Measurements from ENCODE around the gene ANP32E. TPM values are rescaled to one million over a fixed set of nuclear protein-coding genes. Genes with fewer than 3 reads are reported as not detected.

ANP32E gene
- polyA plus RNA-seq, 2 donors: 14.5 to 16.9 TPM

- H3K4me1 ChIP-seq (ENCODE audit: control insufficient read depth in 2 of 2, insufficient read depth in 2 of 2, low read length in 1 of 2): peaks cover 0 to 7% of the 10 kb centered on the region in 2 donors
- H3K27ac ChIP-seq (ENCODE audit: low read depth in 2 of 2, low read length in 1 of 2): peak overlapping the region in 1 of 2 donors; percentile 85
- H3K27me3 ChIP-seq (ENCODE audit: control insufficient read depth in 1 of 2, insufficient read depth in 2 of 2, low read length in 2 of 2): no peaks in the 10 kb centered on the region
- no peaks in the 10 kb centered on the region for H3K9me3 ChIP-seq (ENCODE audit: control insufficient read depth in 2 of 2, insufficient read depth in 1 of 2, low read depth in 1 of 2, low read length in 1 of 2)
- peak overlapping the region; percentile 79 to 97 for H3K4me3 ChIP-seq (ENCODE audit: low read depth in 1 of 2, low read length in 2 of 2)
- peaks cover 11 to 16% of the 10 kb centered on the region in 2 donors for H3K36me3 ChIP-seq (ENCODE audit: control insufficient read depth in 2 of 2, insufficient read depth in 2 of 2, low read length in 1 of 2)
- WGBS, 2 donors: 35 to 40% methylated on average over 10 of the region's 10 CpGs
These were observed 33.5 kb upstream of the ANP32E start for GRCh38 chr1:150269451-150269850.

GRCh38 chr1:150268705-150269403, 32.9 kb upstream of the ANP32E start, which contains the start of gene APH1A:
Gene APH1A (minus strand): TSS chr1:150269016. CDS start chr1:150268810, 206 bp downstream.
- Histone ChIP-seq H3K9me3 (ENCODE audit: control insufficient read depth in 2 of 2, insufficient read depth in 1 of 2, low read depth in 1 of 2, low read length in 1 of 2) (no peaks in the 10 kb centered on the region), H3K27me3 (ENCODE audit: control insufficient read depth in 1 of 2, insufficient read depth in 2 of 2, low read length in 2 of 2) (no peaks in the 10 kb centered on the region), H3K36me3 (ENCODE audit: control insufficient read depth in 2 of 2, insufficient read depth in 2 of 2, low read length in 1 of 2) (peaks cover 11 to 17% of the 10 kb centered on the region in 2 donors), H3K4me1 (ENCODE audit: control insufficient read depth in 2 of 2, insufficient read depth in 2 of 2, low read length in 1 of 2) (peaks cover 0 to 7% of the 10 kb centered on the region in 2 donors), H3K27ac (ENCODE audit: low read depth in 2 of 2, low read length in 1 of 2) (peak within 1 kb of the TSS; percentile 85 to 92), H3K4me3 (ENCODE audit: low read depth in 1 of 2, low read length in 2 of 2) (peak within 1 kb of the TSS; percentile 79 to 97)
- 0 to 1% methylated on average over 48 to 49 of the region's 49 CpGs for WGBS, 2 donors

GRCh38 chr1:150268340-150268704, 32.4 kb upstream of the ANP32E start:
- 0 to 1% methylated on average over 21 of the region's 21 CpGs for WGBS, 2 donors
- peaks cover 0 to 7% of the 10 kb centered on the region in 2 donors for H3K4me1 ChIP-seq (ENCODE audit: control insufficient read depth in 2 of 2, insufficient read depth in 2 of 2, low read length in 1 of 2)
- H3K27me3 ChIP-seq (ENCODE audit: control insufficient read depth in 1 of 2, insufficient read depth in 2 of 2, low read length in 2 of 2): no peaks in the 10 kb centered on the region
- peaks cover 11 to 17% of the 10 kb centered on the region in 2 donors for H3K36me3 ChIP-seq (ENCODE audit: control insufficient read depth in 2 of 2, insufficient read depth in 2 of 2, low read length in 1 of 2)
- peak overlapping the region; percentile 85 to 92 for H3K27ac ChIP-seq (ENCODE audit: low read depth in 2 of 2, low read length in 1 of 2)
- H3K4me3 ChIP-seq (ENCODE audit: low read depth in 1 of 2, low read length in 2 of 2): peak overlapping the region; percentile 79 to 97
- H3K9me3 ChIP-seq (ENCODE audit: control insufficient read depth in 2 of 2, insufficient read depth in 1 of 2, low read depth in 1 of 2, low read length in 1 of 2): no peaks in the 10 kb centered on the region

- H3K4me1 ChIP-seq (ENCODE audit: control insufficient read depth in 2 of 2, insufficient read depth in 2 of 2, low read length in 1 of 2): peaks cover 0 to 7% of the 10 kb centered on the region in 2 donors
- H3K27me3 ChIP-seq (ENCODE audit: control insufficient read depth in 1 of 2, insufficient read depth in 2 of 2, low read length in 2 of 2): no peaks in the 10 kb centered on the region
- peak overlapping the region in 1 of 2 donors; percentile 92 for H3K27ac ChIP-seq (ENCODE audit: low read depth in 2 of 2, low read length in 1 of 2)
- peak overlapping the region; percentile 79 to 97 for H3K4me3 ChIP-seq (ENCODE audit: low read depth in 1 of 2, low read length in 2 of 2)
- H3K36me3 ChIP-seq (ENCODE audit: control insufficient read depth in 2 of 2, insufficient read depth in 2 of 2, low read length in 1 of 2): peaks cover 11 to 17% of the 10 kb centered on the region in 2 donors
- no peaks in the 10 kb centered on the region for H3K9me3 ChIP-seq (ENCODE audit: control insufficient read depth in 2 of 2, insufficient read depth in 1 of 2, low read depth in 1 of 2, low read length in 1 of 2)
- 26 to 30% methylated on average over 6 of the region's 6 CpGs for WGBS, 2 donors
These were observed 32.0 kb upstream of the ANP32E start for GRCh38 chr1:150267896-150268295.

- no peaks in the 10 kb centered on the region for H3K27me3 ChIP-seq (ENCODE audit: control insufficient read depth in 1 of 2, insufficient read depth in 2 of 2, low read length in 2 of 2)
- no peak overlapping the region for H3K4me3 ChIP-seq (ENCODE audit: low read depth in 1 of 2, low read length in 2 of 2)
- H3K9me3 ChIP-seq (ENCODE audit: control insufficient read depth in 2 of 2, insufficient read depth in 1 of 2, low read depth in 1 of 2, low read length in 1 of 2): no peaks in the 10 kb centered on the region
- 82 to 88% methylated on average over 6 of the region's 6 CpGs for WGBS, 2 donors
- peaks cover 3 to 7% of the 10 kb centered on the region in 2 donors for H3K4me1 ChIP-seq (ENCODE audit: control insufficient read depth in 2 of 2, insufficient read depth in 2 of 2, low read length in 1 of 2)
- peaks cover 11 to 17% of the 10 kb centered on the region in 2 donors for H3K36me3 ChIP-seq (ENCODE audit: control insufficient read depth in 2 of 2, insufficient read depth in 2 of 2, low read length in 1 of 2)
- no peak overlapping the region for H3K27ac ChIP-seq (ENCODE audit: low read depth in 2 of 2, low read length in 1 of 2)
These were observed 27.6 kb upstream of the ANP32E start for GRCh38 chr1:150263549-150263948.

- Histone ChIP-seq H3K4me1 (ENCODE audit: control insufficient read depth in 2 of 2, insufficient read depth in 2 of 2, low read length in 1 of 2) (peaks cover 3% of the 10 kb centered on the region in 2 donors), H3K4me3 (ENCODE audit: low read depth in 1 of 2, low read length in 2 of 2) (no peak overlapping the region), H3K27ac (ENCODE audit: low read depth in 2 of 2, low read length in 1 of 2) (peak overlapping the region in 1 of 2 donors; percentile 59)
These were observed 26.7 kb upstream of the ANP32E start for GRCh38 chr1:150262388-150263320.

GRCh38 chr1:150261367-150261766, 25.5 kb upstream of the ANP32E start:
- no peak overlapping the region for H3K27ac ChIP-seq (ENCODE audit: low read depth in 2 of 2, low read length in 1 of 2)
- H3K4me1 ChIP-seq (ENCODE audit: control insufficient read depth in 2 of 2, insufficient read depth in 2 of 2, low read length in 1 of 2): peaks cover 0 to 3% of the 10 kb centered on the region in 2 donors
- H3K4me3 ChIP-seq (ENCODE audit: low read depth in 1 of 2, low read length in 2 of 2): no peak overlapping the region
- H3K9me3 ChIP-seq (ENCODE audit: control insufficient read depth in 2 of 2, insufficient read depth in 1 of 2, low read depth in 1 of 2, low read length in 1 of 2): no peaks in the 10 kb centered on the region
- H3K36me3 ChIP-seq (ENCODE audit: control insufficient read depth in 2 of 2, insufficient read depth in 2 of 2, low read length in 1 of 2): peaks cover 10 to 13% of the 10 kb centered on the region in 2 donors
- WGBS, 2 donors: 88 to 90% methylated on average over 6 of the region's 6 CpGs
- H3K27me3 ChIP-seq (ENCODE audit: control insufficient read depth in 1 of 2, insufficient read depth in 2 of 2, low read length in 2 of 2): no peaks in the 10 kb centered on the region

More at GRCh38 chr1:150262388-150263320, 26.7 kb upstream of the ANP32E start:
- WGBS, 2 donors: 77% methylated on average over 6 of the region's 6 CpGs
- Histone ChIP-seq H3K27me3 (ENCODE audit: control insufficient read depth in 1 of 2, insufficient read depth in 2 of 2, low read length in 2 of 2) (no peaks in the 10 kb centered on the region), H3K9me3 (ENCODE audit: control insufficient read depth in 2 of 2, insufficient read depth in 1 of 2, low read depth in 1 of 2, low read length in 1 of 2) (no peaks in the 10 kb centered on the region), H3K36me3 (ENCODE audit: control insufficient read depth in 2 of 2, insufficient read depth in 2 of 2, low read length in 1 of 2) (peaks cover 11 to 17% of the 10 kb centered on the region in 2 donors)

GRCh38 chr1:150259758-150260669, 24.1 kb upstream of the ANP32E start:
- H3K4me1 ChIP-seq (ENCODE audit: control insufficient read depth in 2 of 2, insufficient read depth in 2 of 2, low read length in 1 of 2): peaks cover 2 to 3% of the 10 kb centered on the region in 2 donors
- no peaks in the 10 kb centered on the region for H3K9me3 ChIP-seq (ENCODE audit: control insufficient read depth in 2 of 2, insufficient read depth in 1 of 2, low read depth in 1 of 2, low read length in 1 of 2)
- WGBS, 2 donors: 22 to 24% methylated on average over 11 of the region's 11 CpGs
- H3K36me3 ChIP-seq (ENCODE audit: control insufficient read depth in 2 of 2, insufficient read depth in 2 of 2, low read length in 1 of 2): peaks cover 0 to 4% of the 10 kb centered on the region in 2 donors
- H3K4me3 ChIP-seq (ENCODE audit: low read depth in 1 of 2, low read length in 2 of 2): peak overlapping the region; percentile 1 to 18
- no peaks in the 10 kb centered on the region for H3K27me3 ChIP-seq (ENCODE audit: control insufficient read depth in 1 of 2, insufficient read depth in 2 of 2, low read length in 2 of 2)
- peak overlapping the region in 1 of 2 donors; percentile 50 for H3K27ac ChIP-seq (ENCODE audit: low read depth in 2 of 2, low read length in 1 of 2)

Measured in esophagus (tissue), 2 donors.